ENCODE data around the gene TBC1D5.
"Not testable (repeated sequence)": the region's sequence is repeated elsewhere in the genome, so short reads cannot be mapped to it uniquely, and the experiment has no call there.

The TBC1D5 gene

DNA sequence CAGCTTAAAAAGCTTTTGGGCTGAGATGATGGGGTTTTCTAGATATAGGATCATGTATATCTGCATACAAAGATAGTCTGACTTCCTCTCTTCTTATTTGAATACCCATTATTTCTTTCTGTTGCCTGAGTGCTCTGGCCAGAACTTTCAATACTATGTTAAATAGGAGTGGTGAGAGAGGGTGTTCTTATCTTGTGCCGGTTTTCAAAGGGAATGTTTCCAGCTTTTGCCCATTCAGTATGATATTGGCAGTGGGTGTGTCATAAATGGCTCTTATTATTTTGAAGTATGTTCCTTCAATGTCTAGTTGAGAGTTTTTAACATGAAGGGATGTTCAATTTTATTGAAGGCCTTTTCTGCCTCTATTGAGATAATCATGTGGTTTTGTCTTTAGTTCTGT, 251.2 kb downstream of the TBC1D5 start:
- not testable (repeated sequence) for DNase-seq (ENCODE audit: low read depth in 1 of 2, low spot score in 1 of 2)

DNA sequence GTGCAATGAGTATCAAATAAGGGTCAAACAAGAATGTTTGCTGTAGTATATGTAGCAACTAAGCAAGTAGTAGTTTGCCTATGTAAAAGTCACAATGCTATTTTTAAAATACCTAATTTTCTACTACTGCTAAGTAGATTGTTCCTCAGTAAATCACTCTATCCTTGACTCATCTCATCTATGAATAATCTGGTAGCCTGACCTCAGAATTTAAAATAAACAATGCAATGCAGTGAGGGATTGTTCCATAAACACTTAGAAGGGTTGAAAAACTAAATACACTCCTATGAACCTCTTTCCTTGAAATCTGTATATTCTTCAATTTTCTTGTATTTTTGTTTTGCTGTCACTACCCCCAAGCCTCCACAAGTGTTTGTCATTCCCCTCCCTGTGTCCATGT, 253.3 kb downstream of the TBC1D5 start:
- no peak for DNase-seq (ENCODE audit: low read depth in 1 of 2, low spot score in 1 of 2)

DNA sequence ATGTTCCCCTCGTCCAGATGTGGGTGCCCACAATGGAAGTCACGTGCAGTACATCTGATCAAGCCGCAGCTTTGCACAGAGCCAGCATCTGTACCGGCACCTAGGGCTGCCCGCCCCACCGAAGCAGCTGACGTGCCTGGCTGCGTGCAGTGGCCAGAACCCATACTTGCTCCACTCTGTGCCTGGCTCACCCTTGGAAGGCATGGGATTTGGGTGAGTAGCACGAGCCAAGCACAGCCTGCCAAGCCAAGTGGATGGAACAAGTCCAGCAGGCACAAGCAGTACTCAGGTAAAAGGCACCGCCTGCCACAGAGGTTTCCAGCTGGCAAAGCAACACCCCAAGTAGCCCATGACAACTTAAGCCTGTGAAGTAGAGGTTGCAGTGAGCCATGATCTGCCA, 261.3 kb downstream of the TBC1D5 start:
- no peak for DNase-seq (ENCODE audit: low read depth in 1 of 2, low spot score in 1 of 2)

DNA sequence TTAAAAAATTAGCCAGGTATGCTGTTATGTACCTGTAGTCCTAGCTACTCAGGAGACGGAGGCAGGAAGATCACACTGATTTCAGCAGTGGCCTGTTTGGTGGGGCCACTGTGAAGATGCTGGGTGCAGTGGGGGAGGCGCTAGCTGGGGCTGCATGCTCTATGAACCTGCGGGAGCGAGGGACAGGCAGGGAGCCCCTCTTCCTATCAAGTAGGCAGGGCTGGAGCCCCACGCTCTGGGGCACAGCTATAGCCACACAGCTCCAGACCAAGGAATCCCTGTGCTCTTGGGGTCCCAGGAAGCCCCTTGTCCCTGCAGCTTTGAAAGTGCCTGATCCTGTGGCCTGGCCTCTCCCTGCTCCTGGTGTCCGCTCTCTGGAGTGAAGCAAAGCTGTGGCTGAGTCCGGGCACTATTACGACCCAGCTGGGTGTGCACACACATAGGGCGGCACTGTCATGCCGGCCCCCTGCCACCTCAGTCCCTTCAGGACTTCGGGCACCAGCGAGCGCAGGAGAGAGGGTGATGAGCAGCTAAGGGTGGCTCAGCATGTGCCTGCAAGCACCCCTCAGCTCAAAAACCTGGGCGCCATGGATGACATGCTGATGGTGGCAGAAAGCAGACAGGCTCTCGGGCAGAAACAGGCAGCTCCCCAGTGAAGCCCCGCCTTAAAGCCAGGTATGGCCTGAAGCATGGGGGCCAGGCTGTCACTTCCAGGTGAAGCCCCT, 262.6 kb downstream of the TBC1D5 start:
- DNase-seq (ENCODE audit: low read depth in 1 of 2, low spot score in 1 of 2) = no peak

DNA sequence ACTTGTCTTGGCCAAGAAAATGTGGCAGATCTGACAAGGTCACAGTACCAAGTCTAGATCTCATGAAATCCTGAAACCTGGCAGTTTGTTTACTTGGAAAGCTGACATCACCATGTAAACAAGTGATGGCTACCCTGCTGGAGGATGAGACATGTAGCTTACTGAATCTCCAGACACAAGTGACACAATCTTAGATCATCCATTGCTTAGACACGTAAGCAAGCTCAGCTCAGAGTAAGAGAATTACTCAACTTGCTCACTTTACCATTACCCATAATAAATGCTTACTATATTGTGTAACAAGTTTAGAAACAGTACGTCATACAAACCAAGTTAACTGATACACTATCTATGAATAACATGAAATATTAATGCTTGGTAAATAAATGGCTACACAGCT, 263.8 kb downstream of the TBC1D5 start:
- no peak for DNase-seq (ENCODE audit: low read depth in 1 of 2, low spot score in 1 of 2)

DNA sequence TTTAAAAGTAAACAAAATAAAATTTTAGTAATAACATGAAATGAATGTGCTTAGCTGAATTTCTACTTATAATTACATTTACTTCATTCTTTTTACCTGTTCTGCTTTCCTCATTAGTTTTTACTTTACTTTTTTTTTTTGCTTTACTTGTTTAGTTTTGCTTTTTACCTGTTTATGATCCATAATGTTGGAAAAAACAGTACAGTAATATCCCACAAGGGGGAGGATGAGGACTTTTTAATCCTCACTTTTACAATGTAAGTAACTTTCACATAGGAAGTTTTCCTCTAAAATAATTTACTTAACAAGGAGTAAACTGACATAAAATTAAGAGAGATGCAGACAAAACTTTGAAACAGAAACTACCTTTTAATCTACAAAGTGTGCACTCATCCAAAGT, 268.7 kb downstream of the TBC1D5 start:
- DNase-seq (ENCODE audit: low read depth in 1 of 2, low spot score in 1 of 2) = no peak

DNA sequence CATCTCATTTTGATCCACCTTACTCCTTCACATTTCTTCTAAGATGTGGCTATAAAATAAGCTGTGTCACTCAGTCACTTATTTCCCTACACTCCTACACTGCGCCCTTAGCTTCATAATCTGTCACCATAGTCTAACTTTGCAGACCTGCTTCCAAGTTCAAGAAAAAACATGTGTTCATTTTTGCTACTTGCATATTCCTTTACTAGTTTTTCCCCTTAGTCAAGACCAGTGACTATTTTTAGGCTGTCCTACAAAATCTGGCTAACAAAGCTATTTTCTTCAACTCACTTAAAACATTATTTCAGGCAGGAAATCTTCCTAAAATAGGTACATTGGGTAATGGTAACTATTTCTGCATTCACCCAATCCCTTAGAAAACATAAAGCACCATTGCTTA, 272.5 kb downstream of the TBC1D5 start:
- no peak for DNase-seq (ENCODE audit: low read depth in 1 of 2, low spot score in 1 of 2)

DNA sequence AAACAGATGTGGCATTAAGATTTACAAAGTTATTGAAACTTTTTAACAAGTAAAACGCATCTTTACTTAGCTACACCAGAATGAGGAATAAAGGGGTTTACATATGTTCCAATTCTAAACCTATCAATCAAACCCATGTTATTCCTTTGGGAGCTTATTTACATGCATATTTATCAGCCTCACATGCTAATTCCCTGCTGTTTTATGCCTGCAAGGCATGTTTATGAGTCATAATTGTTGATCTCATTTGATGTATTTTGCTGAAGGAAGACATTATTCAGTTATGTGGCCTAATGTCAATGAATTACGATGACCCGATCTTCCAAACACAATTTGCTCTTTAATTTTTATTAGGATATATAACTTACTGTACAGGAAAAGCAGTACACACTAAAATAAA, 272.9 kb downstream of the TBC1D5 start:
- DNase-seq (ENCODE audit: low read depth in 1 of 2, low spot score in 1 of 2) = no peak

DNA sequence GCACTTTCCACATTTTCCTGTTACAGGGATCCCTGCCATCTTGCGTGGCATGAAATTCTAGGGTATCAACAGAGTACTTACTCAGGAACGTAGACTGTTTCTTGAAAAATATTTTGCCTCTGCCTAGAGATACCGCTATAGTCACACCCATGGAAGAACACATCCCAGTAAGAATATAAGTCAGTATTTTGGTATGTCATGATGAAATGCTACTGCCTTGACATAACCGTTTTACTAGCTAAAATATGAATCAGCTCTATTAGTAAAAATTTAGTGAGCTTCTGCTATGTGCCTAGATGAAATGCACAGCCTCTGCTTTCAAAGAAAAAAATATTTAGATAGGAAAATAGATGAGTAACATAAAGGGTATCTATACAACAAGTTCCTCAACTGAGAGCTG, 276.4 kb downstream of the TBC1D5 start:
- no peak for DNase-seq (ENCODE audit: low read depth in 1 of 2, low spot score in 1 of 2)

DNA sequence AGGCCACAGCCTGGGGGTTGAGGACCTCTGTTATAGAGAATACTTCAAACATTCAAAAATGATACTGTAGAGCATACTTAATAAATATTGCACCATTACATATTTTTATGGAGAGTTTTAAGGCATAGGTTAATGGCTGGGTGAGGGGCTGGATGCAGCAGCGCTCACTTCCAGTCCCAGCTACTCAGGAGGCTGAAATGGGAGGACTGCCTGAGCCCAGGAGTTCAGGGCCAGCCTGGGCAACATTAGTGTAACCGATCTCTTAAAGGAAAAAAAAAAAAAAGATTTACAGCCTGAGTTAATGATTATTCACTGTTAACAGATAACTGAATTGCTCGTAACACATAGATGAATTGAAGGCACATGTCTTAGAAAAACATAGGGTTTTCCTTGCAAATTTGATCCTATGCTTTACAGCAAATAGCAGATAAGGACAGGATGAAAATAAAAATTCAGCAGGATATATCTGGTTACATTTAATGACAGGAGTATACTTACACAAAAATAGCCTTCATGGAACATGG, 282.9 kb downstream of the TBC1D5 start:
- DNase-seq (ENCODE audit: low read depth in 1 of 2, low spot score in 1 of 2) = no peak

DNA sequence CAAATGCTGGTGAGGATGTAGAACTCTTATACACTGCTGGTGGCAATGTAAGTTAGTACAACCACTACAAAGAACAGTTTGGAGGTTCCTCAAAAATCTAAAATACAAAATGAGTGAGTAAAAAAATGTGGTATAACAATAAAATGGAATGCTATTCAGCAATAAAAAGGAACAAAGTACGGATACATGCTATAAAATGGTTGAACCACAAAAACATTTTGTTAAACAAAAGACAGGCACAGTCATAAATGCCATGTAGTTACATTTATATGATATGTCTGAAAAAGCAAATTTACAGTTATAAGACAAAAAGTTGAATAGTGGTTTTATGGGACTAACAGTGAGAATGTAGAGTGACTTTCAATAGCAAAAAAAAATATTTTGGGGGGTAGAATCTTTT, 285.8 kb downstream of the TBC1D5 start:
- DNase-seq (ENCODE audit: low read depth in 1 of 2, low spot score in 1 of 2) = no peak

DNA sequence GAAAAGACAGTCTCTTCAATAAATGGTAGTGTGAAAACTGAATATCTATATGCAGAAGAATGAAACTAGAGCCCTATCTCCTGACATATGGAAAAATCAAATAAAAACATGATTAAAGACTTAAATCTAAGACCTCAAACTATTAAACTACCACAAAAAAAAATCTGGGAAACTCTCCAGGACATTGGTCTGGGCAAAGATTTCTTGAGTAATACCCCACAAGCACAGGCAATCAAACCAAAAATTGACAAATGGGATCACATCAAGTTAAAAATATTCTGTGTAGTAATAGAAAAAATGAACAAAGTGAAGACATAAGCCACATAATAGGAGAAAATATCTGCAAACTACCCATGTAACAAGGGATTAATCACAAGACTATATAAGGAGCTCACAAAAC, 286.4 kb downstream of the TBC1D5 start:
- no peak for DNase-seq (ENCODE audit: low read depth in 1 of 2, low spot score in 1 of 2)

DNA sequence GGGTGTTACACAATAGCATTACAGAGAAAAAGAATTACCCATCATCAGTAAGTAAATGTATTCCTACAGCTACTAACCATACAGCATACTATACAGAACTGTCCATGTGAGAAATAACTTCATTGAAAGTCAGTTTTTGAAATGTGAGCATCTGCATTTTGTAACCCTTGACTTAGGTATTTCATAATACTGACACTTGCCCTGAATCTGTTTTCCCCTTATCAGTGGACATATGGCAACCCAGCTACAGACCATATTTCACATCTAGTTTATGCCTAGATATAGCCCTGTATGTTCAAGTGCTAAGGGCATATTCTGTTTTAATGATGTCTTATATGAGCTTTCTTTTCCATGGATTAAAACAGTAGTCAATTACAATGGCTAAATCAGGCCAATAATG, 297.6 kb downstream of the TBC1D5 start:
- DNase-seq (ENCODE audit: low read depth in 1 of 2, low spot score in 1 of 2) = no peak

DNA sequence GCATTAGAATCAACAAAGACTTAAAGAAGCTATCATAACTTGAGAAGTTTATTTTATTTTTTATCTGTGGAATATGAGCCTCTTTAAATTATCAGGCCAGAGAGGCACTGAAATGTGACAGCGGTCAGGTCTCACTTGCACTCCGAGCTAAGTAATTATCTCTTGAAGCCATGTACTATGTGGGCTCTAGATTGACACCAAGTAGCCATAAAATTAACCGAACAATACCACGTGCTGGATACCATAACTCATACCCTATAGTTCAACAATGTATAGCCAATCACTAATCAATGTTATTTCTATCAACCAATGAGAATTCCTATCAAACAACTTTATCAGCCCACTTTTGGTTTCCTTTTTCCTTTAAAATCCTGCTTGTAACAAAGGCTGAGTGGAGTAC, 299.3 kb downstream of the TBC1D5 start:
- DNase-seq (ENCODE audit: low read depth in 1 of 2, low spot score in 1 of 2) = no peak

DNA sequence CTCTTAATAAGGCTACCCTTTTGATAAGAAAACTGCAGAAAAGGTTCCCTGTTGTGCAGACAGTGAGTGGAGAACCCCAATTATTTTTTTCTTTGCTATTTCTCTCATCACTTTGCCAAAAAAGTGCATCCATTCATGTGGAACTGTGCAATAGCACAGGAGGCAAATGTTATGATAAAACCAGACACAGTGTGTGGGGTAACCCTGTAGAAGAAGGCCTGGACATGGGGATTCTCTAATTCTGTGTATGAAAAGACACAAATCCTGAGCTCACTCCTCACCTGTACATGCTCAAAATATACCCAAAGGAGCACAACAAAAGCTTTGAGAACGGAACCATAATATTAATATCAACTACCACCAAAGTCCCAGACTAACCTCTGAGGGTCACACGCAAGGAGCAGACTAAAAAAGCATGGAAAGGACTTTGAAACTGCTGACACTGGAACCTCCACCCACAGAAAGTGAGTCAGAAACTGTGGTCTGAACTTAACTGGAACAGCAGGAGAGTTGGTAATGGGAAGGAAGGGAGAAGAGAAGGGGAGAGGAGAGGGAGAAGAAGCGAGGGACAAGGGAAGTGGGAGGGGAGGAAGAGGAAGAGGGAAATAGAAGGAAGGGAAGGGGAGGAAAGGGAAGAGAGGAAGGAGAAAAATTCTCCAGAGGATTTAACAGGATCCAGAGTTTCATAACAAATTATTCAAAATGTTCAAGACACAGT, 299.9 kb downstream of the TBC1D5 start:
- DNase-seq (ENCODE audit: low read depth in 1 of 2, low spot score in 1 of 2) = no peak

DNA sequence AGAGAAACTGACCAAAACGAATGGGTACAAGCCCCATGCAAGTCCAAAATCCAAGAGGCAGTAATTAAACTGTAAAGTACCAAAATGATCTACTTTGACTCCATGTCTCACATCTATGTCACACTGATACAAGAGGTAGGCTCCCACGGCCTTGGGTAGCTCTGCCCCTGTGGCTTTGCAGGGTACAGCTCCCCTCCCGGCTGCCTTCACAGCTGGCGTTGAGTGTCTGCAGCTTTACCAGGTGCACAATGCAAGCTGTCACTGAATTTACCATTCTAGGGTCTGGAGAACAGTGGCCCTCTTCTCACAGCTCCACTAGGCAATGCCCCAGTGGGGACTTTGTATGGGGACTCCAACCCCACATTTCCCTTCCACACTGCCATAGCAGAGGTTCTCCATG, 308.6 kb downstream of the TBC1D5 start:
- no peak for DNase-seq (ENCODE audit: low read depth in 1 of 2, low spot score in 1 of 2)

DNA sequence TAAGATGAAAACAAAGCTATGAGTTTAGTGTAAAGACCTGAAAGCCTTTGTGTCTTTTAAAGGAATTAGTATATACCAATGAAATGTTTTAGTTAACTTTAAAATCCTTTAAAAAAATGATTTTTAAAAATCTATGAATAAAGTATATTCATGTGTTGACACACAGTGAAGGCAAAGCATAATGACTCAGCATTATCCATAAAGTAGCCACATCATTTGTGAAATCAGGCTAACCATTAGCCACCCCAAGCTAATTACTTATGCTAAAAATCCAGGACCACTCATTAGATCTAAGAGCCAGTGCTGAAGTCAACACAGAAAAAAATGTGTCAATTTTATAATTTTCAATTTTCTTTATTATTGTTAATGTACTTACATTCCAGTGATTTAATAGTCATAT, 310.2 kb downstream of the TBC1D5 start:
- DNase-seq (ENCODE audit: low read depth in 1 of 2, low spot score in 1 of 2) = no peak

DNA sequence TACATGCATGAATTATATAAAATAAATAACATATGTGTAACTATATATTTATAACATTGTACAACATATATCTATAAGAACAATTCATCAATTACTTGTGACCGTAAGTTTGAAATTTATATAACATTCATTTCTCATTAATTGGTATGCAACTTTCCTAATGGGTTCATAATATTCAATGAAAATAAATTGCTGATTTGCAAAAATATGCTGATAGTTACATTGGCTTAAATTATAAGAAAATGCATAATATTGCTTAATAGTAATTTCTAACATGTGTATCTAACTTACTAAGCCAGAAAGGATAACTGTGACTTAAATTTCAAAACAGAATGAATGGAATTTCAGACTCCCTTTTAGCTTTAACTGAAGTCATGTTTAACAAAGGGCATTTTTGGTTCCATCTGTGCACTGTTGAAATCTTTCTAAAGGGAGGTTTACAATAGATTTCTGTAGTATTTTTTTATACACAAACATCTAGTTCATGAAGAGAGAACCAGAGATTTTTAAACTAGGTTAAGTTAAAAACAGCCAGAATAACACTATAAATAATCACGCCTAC, 310.9 kb downstream of the TBC1D5 start:
- DNase-seq (ENCODE audit: low read depth in 1 of 2, low spot score in 1 of 2) = no peak

DNA sequence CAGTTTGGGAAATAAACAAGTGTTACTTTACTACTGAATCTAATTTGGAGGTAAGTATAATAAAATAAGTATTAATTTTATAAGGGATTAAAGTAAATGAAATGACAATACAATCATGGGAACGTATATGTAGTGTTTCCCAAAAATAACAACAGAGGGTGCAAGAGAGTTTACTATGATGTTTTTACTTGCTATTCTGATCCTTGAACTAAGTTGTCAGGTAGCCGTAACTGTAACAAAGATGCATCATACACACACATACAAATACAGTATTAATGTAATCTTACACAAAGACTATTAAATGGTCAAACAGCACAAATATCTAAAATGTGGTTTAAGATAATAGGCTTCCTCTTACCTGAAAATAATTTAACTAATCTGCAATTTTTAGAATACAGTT, 311.4 kb downstream of the TBC1D5 start:
- DNase-seq (ENCODE audit: low read depth in 1 of 2, low spot score in 1 of 2) = no peak

DNA sequence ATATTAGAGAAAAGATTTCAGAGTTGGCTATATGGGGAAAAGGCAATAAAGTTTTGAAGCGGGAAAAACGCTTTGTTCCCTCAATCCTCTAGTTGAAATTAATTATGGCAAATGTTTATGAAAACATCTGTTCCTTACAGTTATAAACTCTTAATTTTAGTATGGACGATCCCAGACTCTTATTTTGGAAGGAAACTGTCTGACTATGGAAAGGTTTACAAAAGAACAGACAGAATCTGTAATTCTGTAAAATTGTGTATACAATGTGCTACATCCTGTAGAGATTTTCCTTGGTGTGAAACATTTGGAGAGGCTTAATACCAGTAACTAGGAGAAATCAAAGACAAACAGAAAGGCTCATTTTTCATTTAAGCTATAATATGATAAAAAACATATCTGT, 311.8 kb downstream of the TBC1D5 start:
- no peak for DNase-seq (ENCODE audit: low read depth in 1 of 2, low spot score in 1 of 2)

DNA sequence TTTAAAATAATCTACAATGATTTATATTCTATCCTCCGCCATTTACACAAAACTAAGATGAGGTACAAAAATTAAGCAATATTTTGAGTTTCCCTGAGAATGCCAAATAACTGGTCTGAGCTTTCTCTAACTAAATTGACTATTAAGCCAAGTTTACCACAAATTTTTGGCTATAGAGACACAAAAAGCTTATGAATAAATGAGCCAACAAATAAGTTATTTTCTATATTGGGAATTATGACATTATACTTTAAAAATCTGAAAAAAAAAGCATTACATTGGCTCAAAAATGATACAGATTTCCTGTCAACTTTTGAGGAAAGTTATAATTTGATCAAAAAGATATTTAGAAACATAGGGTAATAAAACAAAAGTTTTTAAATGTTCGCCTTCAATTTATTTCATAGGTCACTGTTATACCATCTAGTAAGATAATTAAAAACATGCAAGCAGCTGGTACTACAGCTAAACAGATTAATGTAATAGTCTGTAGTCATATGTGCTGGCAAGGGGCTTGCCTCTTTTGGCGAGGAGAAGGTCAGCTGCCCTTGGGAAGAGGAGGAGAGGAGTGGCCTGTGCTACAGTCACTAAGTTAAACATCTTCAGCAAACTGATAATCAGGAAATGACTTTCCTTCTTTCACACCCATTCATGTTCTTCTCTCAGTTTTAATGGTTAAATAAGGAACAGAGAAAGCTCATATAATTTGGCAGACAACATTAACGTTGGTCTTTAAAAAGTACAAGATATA, 318.5 kb downstream of the TBC1D5 start:
- no peak for DNase-seq (ENCODE audit: low read depth in 1 of 2, low spot score in 1 of 2)

DNA sequence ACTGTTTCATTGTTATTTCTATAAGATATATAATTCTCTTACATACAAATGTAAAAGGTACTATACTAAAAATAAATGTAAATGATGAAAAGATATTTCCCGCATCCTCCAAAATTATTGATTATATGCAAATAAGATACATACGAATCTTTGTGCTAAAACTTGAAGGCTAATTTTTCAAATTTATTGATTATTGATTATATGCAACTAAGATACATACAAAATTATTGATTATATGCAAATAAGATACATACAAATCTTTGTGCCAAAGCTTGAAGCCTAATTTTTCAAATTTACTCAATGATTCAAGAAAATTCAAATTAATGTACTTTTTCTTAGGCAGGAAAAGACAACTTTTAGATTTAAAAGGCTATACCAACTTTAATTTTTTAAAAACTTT, 319.8 kb downstream of the TBC1D5 start:
- no peak for DNase-seq (ENCODE audit: low read depth in 1 of 2, low spot score in 1 of 2)

Data from stimulated activated CD4-positive, alpha-beta T cell treated with anti-CD3 and anti-CD28 coated beads, Interleukin-15, amount 100 ng/mL, for 1 hour (primary cell).